GM23338 (cell line): ENCODE measurements around the gene ZNF746. TPM values are rescaled to one million over a fixed set of nuclear protein-coding genes. Genes with fewer than 3 reads are reported as not detected.

Experiments
- ATAC-seq: fragments of 200-7000 bp; cut with Tn5 transposase; 3 replicates; pipeline ENCODE4 v1.9.1; 2020
- DNase-seq: peaks from one replicate; pipeline ENCODE4 v3.0.0-alpha.2; 2015; ENCODE audit warnings: low spot score
- H2AFZ ChIP-seq: fragments of 200-600 bp; sonication (generic); 2 replicates; pipeline ENCODE4 v1.8.0; 2016; ENCODE audit warnings: antibody characterized with exemption, mild to moderate bottlenecking, moderate library complexity
- H3F3A ChIP-seq: fragments of 200-600 bp; sonication (generic); replicated peaks from 2 replicates; pipeline ENCODE4 v1.8.0; 2017; ENCODE audit warnings: antibody characterized with exemption, mixed run types, low read depth
- H3K27ac ChIP-seq: fragments of 200-600 bp; sonication (generic); 2 replicates; pipeline ENCODE4 v1.6.1; 2016; ENCODE audit warnings: low read depth
- H3K27me3 ChIP-seq: fragments of 200-600 bp; sonication (generic); 2 replicates; pipeline ENCODE4 v1.8.0; 2016; ENCODE audit warnings: mild to moderate bottlenecking, mixed run types, moderate library complexity; ENCODE audit not compliant: insufficient read depth
- H3K36me3 ChIP-seq: fragments of 200-600 bp; sonication (generic); 2 replicates; pipeline ENCODE4 v1.8.0; 2016; ENCODE audit warnings: mild to moderate bottlenecking; ENCODE audit not compliant: insufficient read depth
- H3K4me1 ChIP-seq: fragments of 200-600 bp; sonication (generic); 2 replicates; pipeline ENCODE4 v1.8.0; 2016; ENCODE audit warnings: mild to moderate bottlenecking, moderate library complexity; ENCODE audit not compliant: insufficient read depth
- H3K4me2 ChIP-seq: fragments of 200-600 bp; sonication (generic); 2 replicates; pipeline ENCODE4 v1.7.1; 2017; ENCODE audit warnings: mixed run types
- H3K4me3 ChIP-seq: fragments of 200-600 bp; sonication (generic); 2 replicates; pipeline ENCODE4 v1.6.1; 2016; ENCODE audit warnings: mixed run types
- H3K79me2 ChIP-seq: fragments of 200-600 bp; sonication (generic); replicated peaks from 2 replicates; pipeline ENCODE4 v1.8.0; 2017; ENCODE audit warnings: mild to moderate bottlenecking; ENCODE audit not compliant: insufficient read depth
- H3K9me2 ChIP-seq: fragments of 200-600 bp; sonication (generic); 2 replicates; pipeline ENCODE4 v1.8.0; 2017; ENCODE audit not compliant: insufficient read depth
- H4K20me1 ChIP-seq: fragments of 200-600 bp; sonication (generic); replicated peaks from 2 replicates; pipeline ENCODE4 v1.8.0; 2017; ENCODE audit warnings: mild to moderate bottlenecking; ENCODE audit not compliant: insufficient read depth
- H3K27ac Mint-ChIP-seq: 2 replicates; pipeline ENCODE4 v1.8.0; 2020; ENCODE audit warnings: inconsistent platforms, mild to moderate bottlenecking, moderate library complexity, mixed read lengths
- H3K27me3 Mint-ChIP-seq: 3 replicates; pipeline ENCODE4 v1.8.0; 2022; ENCODE audit warnings: low read depth, mild to moderate bottlenecking, moderate library complexity, mixed read lengths, inconsistent platforms; ENCODE audit not compliant: insufficient read depth, poor library complexity
- H3K36me3 Mint-ChIP-seq: 3 replicates; pipeline ENCODE4 v1.8.0; 2021; ENCODE audit warnings: low read depth, mild to moderate bottlenecking, inconsistent platforms, moderate library complexity, mixed read lengths
- H3K4me1 Mint-ChIP-seq: 3 replicates; pipeline ENCODE4 v1.8.0; 2020; ENCODE audit warnings: mild to moderate bottlenecking, inconsistent platforms, mixed read lengths
- H3K4me3 Mint-ChIP-seq: 3 replicates; pipeline ENCODE4 v1.8.0; 2021; ENCODE audit warnings: moderate library complexity, mild to moderate bottlenecking, inconsistent platforms, mixed read lengths
- H3K9me3 Mint-ChIP-seq: 3 replicates; pipeline ENCODE4 v1.8.0; 2020; ENCODE audit warnings: moderate library complexity, mild to moderate bottlenecking, inconsistent platforms, mixed read lengths
- CREB1 ChIP-seq: fragments of 250-450 bp; sonication (Bioruptor Pico); IDR thresholded peaks from 2 replicates; pipeline ENCODE4 v1.5.0; 2020; ENCODE audit warnings: low read depth, mild to moderate bottlenecking, moderate library complexity
- CTCF ChIP-seq, 2 experiments: fragments of 200-600 bp in 1 of 2; sonication (generic) in 1 of 2; conservative IDR thresholded peaks; 2 replicates each; pipeline versions ENCODE4 v1.5.1 to v1.6.1; 2016 to 2017; ENCODE audit warnings: antibody characterized with exemption in 2 of 2, low read depth in 2 of 2, mild to moderate bottlenecking in 2 of 2, moderate library complexity in 1 of 2
- ETS1 ChIP-seq: IDR thresholded peaks from 2 replicates; pipeline ENCODE4 v1.6.1; 2016; ENCODE audit warnings: antibody characterized with exemption
- EZH2 ChIP-seq: fragments of 200-600 bp; sonication (generic); IDR thresholded peaks from one replicate; pipeline ENCODE4 v1.8.0; 2017; ENCODE audit warnings: antibody characterized with exemption, mild to moderate bottlenecking, low read depth; ENCODE audit not compliant: unreplicated experiment
- EZH2phosphoT487 ChIP-seq: fragments of 200-600 bp; sonication (generic); IDR thresholded peaks from one replicate; pipeline ENCODE4 v1.8.1; 2018; ENCODE audit warnings: antibody characterized with exemption; ENCODE audit not compliant: unreplicated experiment
- JUNB ChIP-seq: IDR thresholded peaks from one replicate; pipeline ENCODE4 v1.6.1; 2016; ENCODE audit warnings: antibody characterized with exemption; ENCODE audit not compliant: unreplicated experiment
- NANOG ChIP-seq: IDR thresholded peaks from 2 replicates; pipeline ENCODE4 v1.6.1; 2016; ENCODE audit warnings: antibody characterized with exemption, borderline replicate concordance
- POLR2AphosphoS5 ChIP-seq: IDR thresholded peaks from 2 replicates; pipeline ENCODE4 v1.6.1; 2016; ENCODE audit warnings: antibody characterized with exemption, low read depth
- REST ChIP-seq: IDR thresholded peaks from one replicate; pipeline ENCODE4 v1.6.1; 2018; ENCODE audit warnings: antibody characterized with exemption; ENCODE audit not compliant: unreplicated experiment
- STAT1 ChIP-seq: IDR thresholded peaks from one replicate; pipeline ENCODE4 v1.6.1; 2016; ENCODE audit warnings: antibody characterized with exemption; ENCODE audit not compliant: unreplicated experiment
- ZNF114 ChIP-seq: fragments of 250-450 bp; sonication (Bioruptor Pico); IDR thresholded peaks from 2 replicates; pipeline ENCODE4 v1.5.0; 2020; ENCODE audit warnings: mild to moderate bottlenecking, moderate library complexity
- ZNF331 ChIP-seq: fragments of 250-450 bp; sonication (Bioruptor Pico); IDR thresholded peaks from 2 replicates; pipeline ENCODE4 v1.5.0; 2020; ENCODE audit warnings: low read depth, mild to moderate bottlenecking, moderate library complexity
- ZNF462 ChIP-seq: fragments of 250-450 bp; sonication (Bioruptor Pico); IDR thresholded peaks from 2 replicates; pipeline ENCODE4 v1.5.0; 2020; ENCODE audit warnings: mild to moderate bottlenecking, moderate library complexity
- polyA plus RNA-seq: library from polyadenylated mRNA; unstranded; fragments of >200 nt; fragmentation: Nextera tagmentation; extraction: Ambion mirVana; gene quantifications from 2 replicates; pipeline ENCODE4 v1.2.1, GENCODE V29; 2016
- total RNA-seq: library from RNA; depleted of rRNA; stranded (reverse); fragments of >200 nt; shearing (Covaris generic); gene quantifications from 2 replicates; pipeline ENCODE4 v1.2.3, GENCODE V29; 2014

Gene ZNF746
- total and polyA plus RNA-seq, 2 experiments from 2014 or later, result 10.0 to 18.6 TPM

- no peak overlapping the region for H3K4me3 ChIP-seq
- H3F3A ChIP-seq, result no peaks in the 10 kb centered on the region
- Mint-ChIP-seq H3K9me3 (peaks cover 70% of the 10 kb centered on the region), H3K4me1 (no peaks in the 10 kb centered on the region), H3K27ac (no peak overlapping the region), H3K27me3 (no peaks in the 10 kb centered on the region), H3K4me3 (no peak overlapping the region), H3K36me3 (peaks cover 18% of the 10 kb centered on the region; the same call in 2 of the 3 replicates)
- no peaks in the 10 kb centered on the region for H3K27me3 ChIP-seq
- no peaks in the 10 kb centered on the region for H4K20me1 ChIP-seq
- H3K27ac ChIP-seq, result no peak overlapping the region
- H3K4me2 ChIP-seq, result no peak overlapping the region
- no peak for ATAC-seq
- no peaks in the 10 kb centered on the region for H3K9me2 ChIP-seq
- H3K36me3 ChIP-seq, result peaks cover 3% of the 10 kb centered on the region
- H3K4me1 ChIP-seq, result no peaks in the 10 kb centered on the region
- no peaks in the 10 kb centered on the region for H3K79me2 ChIP-seq
- TF ChIP-seq CREB1, result no peak
- no peak for TF ChIP-seq STAT1
- no peak for TF ChIP-seq ZNF462 (CRISPR knock-in tag)
- TF ChIP-seq ETS1, result no peak
- no peak for TF ChIP-seq NANOG
- no peak for TF ChIP-seq EZH2phosphoT487
- TF ChIP-seq REST, result no peak
- no peak for TF ChIP-seq POLR2AphosphoS5
- TF ChIP-seq ZNF114 (CRISPR knock-in tag), result no peak
- no peak for TF ChIP-seq EZH2
- no peak for TF ChIP-seq ZNF331 (CRISPR knock-in tag)
- TF ChIP-seq JUNB, result no peak
- TF ChIP-seq CTCF (conservative IDR thresholded peaks at IDR 0.05; ENCODE audit: low read depth in 2 of 2), result no peak
- DNase-seq, result no peak
- no peak overlapping the region for H2AFZ ChIP-seq
Observed at GRCh38 chr7:149524394-149524793, 26.8 kb upstream of the ZNF746 start.
